ENCODE results near the gene CAMK2A.
"Not testable (repeated sequence)": the region's sequence is repeated elsewhere in the genome, so short reads cannot be mapped to it uniquely, and the experiment has no call there.

CAMK2A gene

DNA sequence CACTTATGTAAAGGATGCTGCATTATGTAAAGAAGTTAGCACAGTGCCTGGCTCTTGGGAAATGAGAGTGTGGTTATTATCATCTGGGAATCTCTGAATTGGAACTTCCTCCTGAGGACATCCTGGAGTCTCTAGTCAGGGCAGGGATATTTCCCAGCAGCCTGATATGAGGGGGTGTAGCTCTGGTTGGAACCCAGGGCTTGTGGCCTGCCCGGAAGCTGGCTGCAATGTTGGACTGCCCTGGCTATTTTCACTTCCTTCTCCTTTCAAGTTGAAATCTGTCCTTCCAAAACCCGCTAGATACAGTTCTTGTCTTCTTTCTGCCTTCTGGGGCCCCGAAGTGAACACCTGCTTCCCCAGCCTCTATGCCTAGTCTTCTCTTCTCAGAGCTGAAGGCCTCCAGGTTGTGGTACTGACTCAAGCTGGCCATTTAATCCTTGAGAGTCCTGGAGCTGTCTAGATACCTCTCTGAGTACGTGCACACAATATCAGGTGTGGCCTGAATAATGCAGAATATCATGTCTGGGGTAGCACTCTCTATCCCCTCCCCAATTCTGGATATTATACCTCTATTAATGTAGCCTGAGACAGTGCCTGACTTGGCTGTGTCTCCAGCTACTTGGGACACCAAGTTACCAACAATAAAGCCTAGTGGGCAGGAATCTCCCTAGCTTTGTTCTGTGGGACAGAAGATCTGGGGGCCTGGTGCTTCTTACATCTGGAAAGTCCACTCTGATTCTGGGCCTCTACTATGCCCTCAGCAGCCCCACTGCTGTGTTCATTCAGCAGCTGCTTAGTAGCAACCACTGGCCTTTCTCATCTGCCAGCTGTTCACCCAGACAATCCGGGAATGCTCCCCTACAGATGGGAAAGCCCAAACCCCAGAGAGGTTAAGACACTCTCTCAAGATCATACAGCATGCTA is 54.7 kb downstream of the CAMK2A start:
- DNase-seq = no peak

- DNase-seq = not testable (repeated sequence)
Observed at GRCh38 chr5:150233706-150234105, 55.9 kb downstream of the CAMK2A start.

- no peak for DNase-seq
Observed at GRCh38 chr5:150230842-150231241, 58.7 kb downstream of the CAMK2A start.

GRCh38 chr5:150229571-150229970 is 60.0 kb downstream of the CAMK2A start:
- DNase-seq = no peak

GRCh38 chr5:150227606-150228273 is 61.8 kb downstream of the CAMK2A start:
- no peak for DNase-seq

DNA sequence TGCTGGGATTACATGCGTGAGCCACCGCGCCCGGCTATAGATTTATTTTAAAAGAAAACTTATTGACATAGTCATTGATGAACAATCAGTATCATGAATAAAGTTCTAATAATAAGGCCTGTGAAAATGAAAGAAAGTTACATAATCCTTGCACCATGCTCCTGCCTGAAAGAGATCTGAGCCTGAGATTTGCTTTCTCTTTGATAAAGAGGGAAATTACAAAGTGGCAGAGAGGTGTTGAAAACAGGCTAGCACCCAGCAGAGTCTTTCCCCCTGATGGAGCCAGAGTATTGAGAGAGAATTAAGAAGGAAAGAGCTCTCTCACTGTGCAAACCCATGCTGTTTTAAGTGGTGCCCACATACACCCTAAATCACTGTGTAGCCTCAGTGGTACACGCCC is 62.5 kb downstream of the CAMK2A start:
- no peak for DNase-seq

DNA sequence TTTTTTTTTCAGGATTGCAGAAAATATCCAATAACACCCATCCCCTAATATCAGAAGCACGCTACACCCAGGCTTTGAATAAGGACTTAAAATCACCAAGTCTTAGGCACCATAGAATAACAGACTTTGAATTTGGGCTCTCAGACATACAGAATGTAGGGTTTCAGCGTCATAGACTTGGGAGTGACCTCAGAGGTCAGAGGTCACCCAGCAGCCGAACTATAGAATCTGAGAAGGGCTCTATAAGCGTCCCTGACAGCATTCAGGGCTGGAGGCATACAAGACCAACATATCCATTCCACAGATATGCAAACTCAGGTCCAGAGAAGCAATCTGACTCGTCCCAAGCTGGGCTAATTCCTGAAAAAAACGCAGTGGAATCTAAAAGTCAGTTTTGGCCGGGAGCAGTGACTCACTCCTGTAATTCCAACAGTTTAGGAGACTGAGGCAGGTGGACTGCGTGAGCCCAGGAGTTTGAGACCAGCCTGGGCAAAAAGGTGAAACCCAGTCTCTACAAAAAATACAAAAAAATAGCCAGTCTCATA is 65.0 kb downstream of the CAMK2A start:
- DNase-seq = no peak

DNA sequence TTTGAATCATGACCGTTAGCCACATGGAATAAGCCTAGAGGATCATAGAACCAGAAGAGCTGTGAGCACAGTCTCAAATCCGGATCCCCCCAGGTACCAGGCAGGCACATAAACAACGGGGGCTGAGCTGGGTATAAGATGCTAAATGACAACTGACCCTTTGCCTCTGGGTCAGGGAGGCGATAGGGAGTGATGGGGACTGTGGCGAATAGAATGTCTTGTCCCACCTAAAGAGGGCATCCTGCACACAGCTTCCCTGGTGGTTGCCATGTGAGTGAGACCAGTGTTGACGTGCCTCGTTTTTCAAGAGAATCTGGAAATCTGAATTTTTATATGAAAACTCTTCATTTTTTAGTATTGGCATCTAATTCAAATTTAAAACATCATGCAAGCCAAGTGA is 66.1 kb downstream of the CAMK2A start:
- DNase-seq = no peak

DNA sequence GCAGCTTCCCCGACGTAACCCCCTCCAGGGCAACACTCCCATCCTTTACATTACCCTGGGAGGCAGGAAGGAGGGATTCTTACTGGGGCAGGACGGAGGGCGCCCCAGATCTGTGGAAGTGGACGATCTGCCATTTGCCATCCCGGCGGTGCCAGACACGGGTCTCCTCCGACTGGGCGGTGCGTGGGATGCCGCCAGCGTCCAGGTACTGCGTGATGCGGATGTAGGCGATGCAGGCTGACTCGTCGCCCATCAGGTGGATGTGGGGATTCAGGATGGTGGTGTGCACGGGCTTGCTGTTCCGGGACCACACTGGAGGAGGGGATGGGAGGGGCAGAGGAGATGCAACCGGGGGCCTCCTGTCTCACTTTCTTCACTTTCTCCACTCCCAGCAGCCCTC is 66.7 kb downstream of the CAMK2A start:
- no peak for DNase-seq

DNA sequence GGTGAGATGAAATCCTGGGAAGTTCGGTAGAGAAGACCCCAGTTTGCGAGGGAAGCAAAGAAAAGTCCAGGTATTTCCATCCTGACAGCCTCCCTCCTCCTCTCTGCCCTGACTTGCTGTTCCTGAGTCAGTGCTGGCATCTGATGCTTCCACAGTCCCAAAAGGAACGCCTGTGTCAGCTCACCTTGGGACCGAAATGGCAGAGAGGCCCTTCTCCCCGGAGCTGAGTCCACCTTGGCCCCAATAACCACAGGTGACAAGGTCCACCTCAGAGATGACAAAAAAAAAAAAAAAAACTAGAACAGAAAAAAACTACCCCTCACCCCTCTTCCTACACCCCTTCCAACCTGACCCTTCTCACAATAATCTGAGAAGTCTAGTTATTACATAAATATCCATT is 68.1 kb downstream of the CAMK2A start:
- no peak for DNase-seq

GRCh38 chr5:150219861-150220260 is 69.7 kb downstream of the CAMK2A start:
- no peak for DNase-seq

- DNase-seq = no peak
Observed at GRCh38 chr5:150219142-150219541, 70.4 kb downstream of the CAMK2A start.

DNA sequence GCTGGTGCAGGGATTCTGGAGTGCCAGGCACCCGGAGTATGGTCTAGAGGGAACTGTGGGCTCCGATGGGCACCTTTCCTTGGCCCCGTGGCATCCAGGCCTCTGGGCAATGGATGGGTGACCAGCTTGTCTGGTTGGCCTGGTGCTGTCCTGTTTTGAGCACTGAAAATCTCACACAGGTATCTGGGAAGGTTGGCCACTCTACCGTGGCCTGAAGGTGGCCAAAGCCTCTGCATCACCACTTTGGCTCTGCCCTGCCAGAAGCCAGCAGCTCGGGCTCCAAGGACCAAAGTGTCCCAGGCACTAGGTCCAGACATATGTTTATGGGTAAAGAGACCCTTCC is 70.9 kb downstream of the CAMK2A start:
- DNase-seq = no peak

GRCh38 chr5:150217873-150218692 is 71.5 kb downstream of the CAMK2A start:
- peak; percentile 55 for DNase-seq

GRCh38 chr5:150217038-150217437 is 72.5 kb downstream of the CAMK2A start:
- DNase-seq = peak; percentile 12

- DNase-seq = no peak
Observed at GRCh38 chr5:150215979-150216944, 73.3 kb downstream of the CAMK2A start.

DNA sequence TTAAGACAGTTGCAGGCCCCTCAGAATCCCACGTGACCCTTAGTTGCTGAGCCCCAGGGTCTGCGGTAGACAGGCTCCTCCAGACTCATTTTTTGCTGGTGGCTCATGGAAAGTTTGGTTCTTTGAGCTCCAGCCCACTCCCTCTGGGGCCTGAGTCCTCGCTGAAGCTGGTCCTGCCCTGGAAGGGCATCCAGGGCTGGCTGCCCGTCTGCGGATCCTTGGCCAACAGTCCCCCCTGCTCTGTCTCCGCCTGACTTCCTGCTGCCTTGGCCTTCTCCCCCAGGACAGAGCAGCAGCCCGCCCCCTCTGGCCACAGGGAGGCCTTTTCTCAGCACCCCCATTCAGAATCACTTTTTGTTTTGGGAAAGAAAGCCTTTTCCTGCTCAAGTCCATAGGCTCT is 75.3 kb downstream of the CAMK2A start:
- no peak for DNase-seq

GRCh38 chr5:150213530-150213929 is 76.0 kb downstream of the CAMK2A start:
- no peak for DNase-seq

- no peak for DNase-seq
Observed at GRCh38 chr5:150211156-150212030, 78.2 kb downstream of the CAMK2A start.

- no peak for DNase-seq
Observed at GRCh38 chr5:150210644-150211043, 78.9 kb downstream of the CAMK2A start.

- DNase-seq = no peak
Observed at GRCh38 chr5:150209099-150209635, 80.4 kb downstream of the CAMK2A start.
